HG02763 (cell line): ENCODE data around the gene HECA.
"Not testable (repeated sequence)": the region's sequence is repeated elsewhere in the genome, so short reads cannot be mapped to it uniquely, and the experiment has no call there.

Experiments
- ATAC-seq: cut with Tn5 transposase; IDR thresholded peaks from one replicate; pipeline ENCODE4 v1.9.1; 2021; ENCODE audit warnings: mild to moderate bottlenecking, moderate library complexity; ENCODE audit not compliant: unreplicated experiment

The HECA gene

GRCh38 chr6:139134817-139135577 is at the start of gene HECA:
TSS of gene HECA (plus strand) at chr6:139135080. CDS start at chr6:139135397, 317 bp downstream.
- ATAC-seq, result peak; percentile 78

- no peak for ATAC-seq
Observed at GRCh38 chr6:139091826-139092225, 43.1 kb upstream of the HECA start.

GRCh38 chr6:139099984-139100383 is 34.9 kb upstream of the HECA start:
- no peak for ATAC-seq

GRCh38 chr6:139107051-139107450 is 27.8 kb upstream of the HECA start:
- ATAC-seq, result no peak

GRCh38 chr6:139108378-139108777 is 26.5 kb upstream of the HECA start:
- no peak for ATAC-seq

GRCh38 chr6:139109558-139109957 is 25.3 kb upstream of the HECA start:
- ATAC-seq, result no peak

- ATAC-seq, result no peak
Observed at GRCh38 chr6:139112146-139112545, 22.7 kb upstream of the HECA start.

- no peak for ATAC-seq
Observed at GRCh38 chr6:139112561-139112960, 22.3 kb upstream of the HECA start.

GRCh38 chr6:139114746-139115145 is 20.1 kb upstream of the HECA start:
- no peak for ATAC-seq

GRCh38 chr6:139115989-139116758 is 18.7 kb upstream of the HECA start:
- no peak for ATAC-seq

- no peak for ATAC-seq
Observed at GRCh38 chr6:139117734-139118133, 17.1 kb upstream of the HECA start.

GRCh38 chr6:139119552-139119951 is 15.3 kb upstream of the HECA start:
- no peak for ATAC-seq

GRCh38 chr6:139122823-139123222 is 12.1 kb upstream of the HECA start:
- ATAC-seq, result not testable (repeated sequence)

- ATAC-seq, result peak; percentile 100
Observed at GRCh38 chr6:139124887-139125672, 9.8 kb upstream of the HECA start.

- ATAC-seq, result no peak
Observed at GRCh38 chr6:139126255-139126654, 8.6 kb upstream of the HECA start.

- ATAC-seq, result no peak
Observed at GRCh38 chr6:139126931-139127330, 7.9 kb upstream of the HECA start.

- no peak for ATAC-seq
Observed at GRCh38 chr6:139129284-139129683, 5.6 kb upstream of the HECA start.

- no peak for ATAC-seq
Observed at GRCh38 chr6:139131736-139132280, 3.1 kb upstream of the HECA start.

- ATAC-seq, result no peak
Observed at GRCh38 chr6:139133262-139134063, 1.4 kb upstream of the HECA start.

- no peak for ATAC-seq
Observed at GRCh38 chr6:139134064-139134395, 850 bp upstream of the HECA start.
